ENCODE results near the gene PMPCA.

The PMPCA gene

DNA sequence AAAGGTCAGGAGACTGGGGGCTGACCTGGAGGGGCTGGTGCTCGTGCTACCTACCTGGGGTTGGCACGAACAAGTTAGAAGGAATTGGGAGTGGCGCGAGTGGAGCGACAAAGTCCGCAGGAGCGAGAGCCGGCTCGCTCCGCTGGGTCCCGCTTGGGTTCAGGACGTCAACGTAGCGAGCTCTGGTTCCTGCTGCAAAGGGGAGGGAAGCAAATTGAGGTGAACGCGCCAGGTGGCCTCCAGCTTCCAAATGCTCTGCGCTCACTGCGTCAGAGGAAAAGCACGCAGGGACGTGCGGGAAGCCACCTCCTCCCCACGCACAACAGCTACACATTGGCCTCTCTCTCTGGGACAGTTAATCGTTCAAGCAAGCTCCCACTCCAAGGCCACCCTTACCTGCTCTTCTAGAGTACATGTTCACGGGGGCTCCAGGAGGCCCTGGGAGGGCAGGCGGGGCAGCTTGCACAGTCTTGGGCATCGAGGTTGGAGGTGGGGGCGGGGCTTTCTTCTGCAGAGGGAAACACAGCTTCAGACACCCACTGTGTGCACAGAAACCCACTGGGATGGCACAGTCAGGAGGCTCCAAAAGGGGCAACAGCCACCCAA is 36.8 kb downstream of the PMPCA start:
- Histone ChIP-seq H3K4me1 (ENCODE audit: low read length) (no peaks in the 10 kb centered on the region), H3K27me3 (ENCODE audit: low read depth, low read length) (no peaks in the 10 kb centered on the region), H3K9ac (ENCODE audit: low read length) (no peak overlapping the region), H3K36me3 (replicated peaks; ENCODE audit: low read depth, low read length) (peaks cover 67% of the 10 kb centered on the region), H3K4me3 (ENCODE audit: low read length) (no peak overlapping the region), H3K4me2 (ENCODE audit: low read length) (no peak overlapping the region), H3K27ac (ENCODE audit: low read length) (no peak overlapping the region), H2AFZ (ENCODE audit: low read depth, low read length) (no peak overlapping the region), H4K20me1 (ENCODE audit: insufficient read depth, low read length) (no peaks in the 10 kb centered on the region), H3K9me3 (ENCODE audit: insufficient read depth, low read length) (no peaks in the 10 kb centered on the region), H3K79me2 (ENCODE audit: low read length) (no peaks in the 10 kb centered on the region)
- TF ChIP-seq, protein P1, sequence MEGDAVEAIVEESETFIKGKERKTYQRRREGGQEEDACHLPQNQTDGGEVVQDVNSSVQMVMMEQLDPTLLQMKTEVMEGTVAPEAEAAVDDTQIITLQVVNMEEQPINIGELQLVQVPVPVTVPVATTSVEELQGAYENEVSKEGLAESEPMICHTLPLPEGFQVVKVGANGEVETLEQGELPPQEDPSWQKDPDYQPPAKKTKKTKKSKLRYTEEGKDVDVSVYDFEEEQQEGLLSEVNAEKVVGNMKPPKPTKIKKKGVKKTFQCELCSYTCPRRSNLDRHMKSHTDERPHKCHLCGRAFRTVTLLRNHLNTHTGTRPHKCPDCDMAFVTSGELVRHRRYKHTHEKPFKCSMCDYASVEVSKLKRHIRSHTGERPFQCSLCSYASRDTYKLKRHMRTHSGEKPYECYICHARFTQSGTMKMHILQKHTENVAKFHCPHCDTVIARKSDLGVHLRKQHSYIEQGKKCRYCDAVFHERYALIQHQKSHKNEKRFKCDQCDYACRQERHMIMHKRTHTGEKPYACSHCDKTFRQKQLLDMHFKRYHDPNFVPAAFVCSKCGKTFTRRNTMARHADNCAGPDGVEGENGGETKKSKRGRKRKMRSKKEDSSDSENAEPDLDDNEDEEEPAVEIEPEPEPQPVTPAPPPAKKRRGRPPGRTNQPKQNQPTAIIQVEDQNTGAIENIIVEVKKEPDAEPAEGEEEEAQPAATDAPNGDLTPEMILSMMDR (IDR thresholded peaks at IDR 0.05; ENCODE audit: low read depth, low read length): no peak
- TF ChIP-seq EZH2phosphoT487 (IDR thresholded peaks at IDR 0.05; ENCODE audit: low read depth): no peak

DNA sequence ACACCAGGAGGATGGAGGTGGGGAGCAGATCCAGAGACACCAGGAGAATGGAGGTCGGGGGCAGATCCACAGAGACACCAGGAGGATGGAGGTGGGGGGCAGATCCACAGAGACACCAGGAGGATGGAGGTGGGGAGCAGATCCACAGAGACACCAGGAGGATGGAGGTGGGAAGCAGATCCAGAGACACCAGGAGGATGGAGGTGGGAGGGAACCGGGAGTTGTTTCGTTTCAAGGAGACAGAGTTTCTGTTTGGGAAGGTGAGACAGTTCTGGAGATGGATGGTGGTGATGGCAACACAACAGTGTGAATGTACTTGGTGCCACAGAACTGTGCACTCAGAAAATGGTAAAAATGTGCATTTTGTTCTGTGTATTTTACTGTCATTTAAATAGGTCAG is 38.2 kb downstream of the PMPCA start:
- peaks cover 65% of the 10 kb centered on the region for H3K36me3 ChIP-seq (replicated peaks; ENCODE audit: low read depth, low read length)

DNA sequence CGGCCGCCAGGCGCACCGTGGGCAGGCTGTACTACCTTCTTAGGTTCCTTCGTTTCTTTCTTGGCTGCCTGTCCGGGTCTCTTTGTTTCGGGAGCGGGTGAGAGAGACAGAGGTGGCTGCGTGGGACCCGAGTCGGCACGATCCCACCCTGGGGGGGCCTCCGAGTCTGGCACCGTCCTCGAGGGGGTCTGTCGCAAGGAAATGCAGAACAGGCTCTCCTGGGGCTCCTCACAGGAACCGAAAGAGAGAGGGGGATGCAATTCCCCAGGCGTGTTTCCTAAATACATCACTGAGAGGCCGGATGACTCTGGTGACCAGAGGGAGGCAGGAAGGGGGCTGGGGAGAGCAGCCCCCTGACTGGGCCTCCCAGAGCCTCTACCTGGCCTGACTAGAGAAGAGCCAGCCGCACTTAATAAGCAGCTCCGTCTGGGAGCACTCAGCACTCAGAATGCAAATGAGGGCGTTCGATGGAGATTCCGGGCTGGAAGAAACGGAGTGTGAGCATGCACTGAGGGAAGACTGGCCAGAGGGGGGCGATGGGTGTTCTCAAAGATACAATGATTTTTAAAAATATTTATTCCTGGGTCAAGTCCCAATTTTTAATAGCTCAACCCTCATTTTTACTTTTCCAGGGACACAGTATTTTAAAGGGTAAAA is 40.9 kb downstream of the PMPCA start:
- Histone ChIP-seq H3K4me2 (ENCODE audit: low read length) (no peak overlapping the region), H3K36me3 (replicated peaks; ENCODE audit: low read depth, low read length) (peaks cover 77% of the 10 kb centered on the region), H3K4me3 (ENCODE audit: low read length) (no peak overlapping the region), H3K27ac (ENCODE audit: low read length) (no peak overlapping the region), H4K20me1 (ENCODE audit: insufficient read depth, low read length) (no peaks in the 10 kb centered on the region), H3K27me3 (ENCODE audit: low read depth, low read length) (no peaks in the 10 kb centered on the region), H3K79me2 (ENCODE audit: low read length) (no peaks in the 10 kb centered on the region), H3K9ac (ENCODE audit: low read length) (no peak overlapping the region), H3K9me3 (ENCODE audit: insufficient read depth, low read length) (no peaks in the 10 kb centered on the region), H2AFZ (ENCODE audit: low read depth, low read length) (no peak overlapping the region), H3K4me1 (ENCODE audit: low read length) (no peaks in the 10 kb centered on the region)
- TF ChIP-seq, protein P1 (IDR thresholded peaks at IDR 0.05; ENCODE audit: low read depth, low read length): no peak
- no peak for TF ChIP-seq EZH2phosphoT487 (IDR thresholded peaks at IDR 0.05; ENCODE audit: low read depth)

More for the DNA sequence above, 38.2 kb downstream of the PMPCA start:
- Histone ChIP-seq H3K4me2 (ENCODE audit: low read length) (no peak overlapping the region), H3K9ac (ENCODE audit: low read length) (no peak overlapping the region), H2AFZ (ENCODE audit: low read depth, low read length) (no peak overlapping the region), H3K4me1 (ENCODE audit: low read length) (no peaks in the 10 kb centered on the region), H3K27me3 (ENCODE audit: low read depth, low read length) (no peaks in the 10 kb centered on the region), H3K27ac (ENCODE audit: low read length) (no peak overlapping the region), H3K79me2 (ENCODE audit: low read length) (no peaks in the 10 kb centered on the region), H4K20me1 (ENCODE audit: insufficient read depth, low read length) (no peaks in the 10 kb centered on the region), H3K9me3 (ENCODE audit: insufficient read depth, low read length) (no peaks in the 10 kb centered on the region), H3K4me3 (ENCODE audit: low read length) (no peak overlapping the region)
- TF ChIP-seq EZH2phosphoT487 (IDR thresholded peaks at IDR 0.05; ENCODE audit: low read depth): no peak
- TF ChIP-seq, protein P1 (IDR thresholded peaks at IDR 0.05; ENCODE audit: low read depth, low read length): no peak

DNA sequence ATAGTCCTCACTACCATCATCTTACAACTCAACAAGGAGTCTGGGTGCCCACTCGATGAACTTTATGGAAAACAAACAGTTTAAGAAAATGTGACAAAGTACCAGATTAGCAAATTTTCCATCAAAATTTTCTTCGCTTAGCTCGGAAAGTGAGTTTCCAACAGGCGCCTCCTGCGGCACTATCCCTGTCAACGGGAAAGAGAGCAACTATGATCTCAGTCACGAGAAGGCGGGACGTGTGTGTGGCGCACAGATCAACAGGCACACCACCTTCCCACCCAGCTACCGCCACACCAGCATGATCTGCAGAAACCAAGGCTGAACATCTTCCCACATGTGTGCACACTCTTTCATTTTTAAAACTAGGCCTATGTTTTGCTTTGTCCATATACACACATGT is 42.9 kb downstream of the PMPCA start:
- H3K36me3 ChIP-seq (replicated peaks; ENCODE audit: low read depth, low read length): peaks cover 66% of the 10 kb centered on the region
- no peaks in the 10 kb centered on the region for H3K27me3 ChIP-seq (ENCODE audit: low read depth, low read length)
- no peaks in the 10 kb centered on the region for H3K79me2 ChIP-seq (ENCODE audit: low read length)
- H3K4me2 ChIP-seq (ENCODE audit: low read length): no peak overlapping the region
- no peaks in the 10 kb centered on the region for H4K20me1 ChIP-seq (ENCODE audit: insufficient read depth, low read length)
- H3K27ac ChIP-seq (ENCODE audit: low read length): no peak overlapping the region
- no peak overlapping the region for H2AFZ ChIP-seq (ENCODE audit: low read depth, low read length)
- no peak overlapping the region for H3K9ac ChIP-seq (ENCODE audit: low read length)
- TF ChIP-seq EZH2phosphoT487 (IDR thresholded peaks at IDR 0.05; ENCODE audit: low read depth): no peak
- TF ChIP-seq, protein P1 (IDR thresholded peaks at IDR 0.05; ENCODE audit: low read depth, low read length): no peak
- H3K9me3 ChIP-seq (ENCODE audit: insufficient read depth, low read length): no peaks in the 10 kb centered on the region
- no peak overlapping the region for H3K4me3 ChIP-seq (ENCODE audit: low read length)
- no peaks in the 10 kb centered on the region for H3K4me1 ChIP-seq (ENCODE audit: low read length)

Measured in OCI-LY3 (cell line).